ENCODE measurements around the gene SAXO2.
"Not testable (repeated sequence)": the region's sequence is repeated elsewhere in the genome, so short reads cannot be mapped to it uniquely, and the experiment has no call there.

The SAXO2 gene

DNA sequence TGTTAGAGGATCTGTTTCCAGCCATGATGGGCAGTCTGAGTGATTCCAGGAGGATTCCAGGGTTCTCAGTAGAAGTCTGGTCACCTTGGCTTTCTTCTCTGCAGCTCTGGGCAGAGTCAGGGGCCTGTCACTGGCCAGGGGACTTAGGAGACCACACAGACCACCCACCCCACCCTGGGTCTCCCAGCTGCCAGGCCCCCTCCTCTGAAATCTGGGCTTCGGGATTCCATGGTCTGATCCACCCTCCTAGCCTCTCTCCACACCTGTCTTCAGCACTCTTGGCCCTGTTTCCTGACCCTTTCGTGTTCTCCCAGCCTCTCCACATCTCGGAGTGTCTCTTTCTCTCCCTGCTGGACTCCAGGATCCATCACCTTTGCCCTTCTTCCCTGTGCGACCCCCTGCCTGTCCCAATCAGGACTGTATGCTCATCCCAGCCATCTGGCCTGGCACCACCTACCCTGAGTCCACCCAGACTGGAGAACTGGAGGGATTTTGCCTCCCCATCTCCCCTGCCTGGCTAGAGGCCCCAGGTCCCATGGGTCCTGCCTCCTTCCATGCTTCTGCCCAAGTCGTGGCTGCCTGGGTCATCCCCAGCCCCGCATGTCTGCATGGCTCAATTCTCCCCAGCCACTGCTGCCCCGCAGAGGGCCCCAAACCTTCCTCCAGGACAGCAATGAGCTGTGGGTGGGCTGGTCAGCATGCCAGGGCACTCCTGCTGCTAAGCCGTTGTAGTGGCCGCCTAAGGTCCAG lies 52.3 kb downstream of the SAXO2 start:
- no peak for DNase-seq

DNA sequence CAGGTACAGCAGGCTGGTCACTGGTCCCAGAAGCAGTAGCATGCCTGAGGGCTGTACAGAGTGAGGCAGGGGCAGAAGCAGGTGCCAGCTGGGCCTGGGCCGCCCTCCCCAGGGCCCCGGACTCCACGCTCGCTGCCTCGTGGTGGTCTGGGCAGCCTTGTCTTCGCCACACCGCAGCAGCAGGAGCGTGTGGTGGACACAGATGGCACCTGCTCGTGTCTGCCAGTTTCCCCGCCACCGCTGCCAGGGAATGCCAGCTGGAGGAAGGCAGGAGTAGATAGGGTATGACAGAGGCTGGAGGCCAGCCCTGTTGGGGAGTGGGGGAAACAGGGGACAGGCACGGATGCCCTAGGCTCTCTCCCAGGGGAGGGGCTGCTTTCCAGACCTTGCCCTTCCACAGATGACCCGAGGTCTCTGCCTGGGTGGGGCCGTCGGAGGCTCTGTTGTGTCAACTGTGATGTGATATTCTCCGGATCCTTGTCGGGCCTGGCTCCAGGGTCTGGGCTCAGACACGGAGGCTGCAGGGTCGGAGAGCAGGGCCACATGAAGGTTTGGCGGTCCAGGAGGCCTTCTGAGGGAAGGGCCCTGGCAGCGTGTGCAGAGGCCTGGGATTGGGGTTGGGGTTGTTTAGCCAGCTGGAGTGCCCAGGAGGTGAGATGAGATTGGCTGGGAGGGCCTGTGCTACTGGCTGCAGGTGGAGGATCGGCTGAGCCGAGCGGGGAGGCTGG lies 53.1 kb downstream of the SAXO2 start:
- DNase-seq: no peak

DNA sequence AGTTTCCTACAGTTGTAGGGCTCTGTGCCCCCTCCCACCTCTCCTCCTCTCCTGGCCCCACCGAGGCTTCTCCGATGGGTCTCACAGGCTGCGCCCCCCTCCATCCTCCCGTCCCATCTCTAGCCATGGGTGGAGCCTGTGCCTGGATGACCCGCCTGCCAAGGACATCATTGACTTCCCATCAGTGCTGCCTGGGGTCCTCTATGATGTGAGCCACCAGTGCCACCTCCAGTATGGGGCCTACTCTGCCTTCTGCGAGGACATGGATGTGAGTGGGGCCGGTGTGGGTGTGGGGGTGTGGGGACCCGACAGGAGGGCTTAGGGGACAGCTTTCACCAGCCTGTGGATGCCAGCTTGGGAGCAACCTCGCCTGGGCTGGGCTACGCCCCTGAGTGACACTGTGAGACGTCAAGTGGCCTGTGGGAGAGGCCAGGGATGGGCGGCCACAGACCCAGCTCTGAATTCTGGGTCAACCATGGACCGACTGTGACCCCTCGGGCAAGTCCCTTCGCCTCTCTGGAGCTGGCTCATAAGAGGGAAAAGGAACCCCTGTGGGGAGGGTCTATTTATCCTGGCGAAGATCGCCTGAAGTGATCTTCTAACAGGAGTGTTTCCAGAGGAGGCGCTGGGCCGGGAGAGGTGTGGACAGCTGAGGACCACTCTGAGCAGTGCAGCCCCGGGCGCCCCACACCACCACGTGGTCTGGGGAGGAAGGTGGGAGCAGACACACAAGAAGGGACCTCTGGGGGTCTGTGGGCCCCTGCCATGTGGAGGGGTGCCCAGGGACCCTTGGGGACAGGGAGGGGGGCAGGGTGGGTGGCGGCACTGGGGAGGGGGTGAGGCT lies 53.9 kb downstream of the SAXO2 start:
- not testable (repeated sequence) for DNase-seq

DNA sequence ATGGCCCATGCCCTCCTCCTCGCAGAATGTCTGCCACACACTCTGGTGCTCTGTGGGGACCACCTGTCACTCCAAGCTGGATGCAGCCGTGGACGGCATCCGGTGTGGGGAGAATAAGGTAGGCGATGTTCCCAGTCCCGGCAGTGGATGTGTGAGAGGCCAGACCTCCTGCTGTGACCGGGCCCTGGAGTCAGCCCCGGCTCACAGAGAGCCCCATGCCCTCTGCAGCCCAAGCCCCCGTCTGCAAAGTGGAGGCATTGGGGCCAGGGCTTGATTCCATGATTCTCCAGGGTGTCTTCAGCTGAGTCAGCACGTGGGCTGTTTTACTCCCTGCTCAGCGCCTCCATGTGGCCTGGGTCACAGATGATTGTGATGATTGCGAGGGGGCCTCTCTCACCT lies 54.5 kb downstream of the SAXO2 start:
- DNase-seq: no peak

DNA sequence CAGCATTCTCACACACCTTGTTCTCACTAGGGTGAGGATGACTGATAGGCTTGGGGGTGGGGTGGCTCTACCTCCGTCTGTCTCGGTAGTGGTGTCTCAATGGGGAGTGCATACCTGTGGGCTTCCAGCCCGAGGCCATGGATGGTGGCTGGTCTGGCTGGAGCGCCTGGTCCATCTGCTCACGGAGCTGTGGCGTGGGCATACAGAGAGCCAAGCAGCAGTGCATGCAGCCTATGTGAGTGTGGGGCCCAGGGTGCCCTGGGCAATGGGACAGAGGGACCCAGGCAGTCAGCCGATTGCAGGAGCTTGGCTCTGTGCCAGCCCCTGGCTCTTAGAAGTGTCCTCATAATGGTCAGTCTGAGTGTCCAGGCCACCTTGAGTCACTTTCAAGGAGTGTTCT lies 54.9 kb downstream of the SAXO2 start:
- not testable (repeated sequence) for DNase-seq

DNA sequence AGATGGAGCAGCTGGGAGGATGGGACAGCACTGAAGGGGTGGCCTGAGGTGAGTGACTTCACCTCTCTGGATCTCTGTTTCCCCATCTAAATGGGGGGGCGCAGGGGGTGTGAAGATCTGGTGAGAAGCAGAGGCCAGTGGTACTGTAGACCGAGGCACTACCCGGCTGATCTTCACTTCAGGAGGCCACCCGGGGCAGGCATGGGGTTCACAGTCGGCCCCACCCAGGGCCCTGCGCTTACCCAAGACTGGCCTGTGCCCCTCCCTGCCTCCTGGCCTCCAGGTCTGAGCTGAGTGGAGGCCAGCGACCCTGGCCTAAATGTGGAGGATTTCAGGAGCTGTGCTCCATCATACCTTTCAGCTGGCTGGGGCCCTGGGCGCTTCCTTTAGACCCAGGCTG lies 55.7 kb downstream of the SAXO2 start:
- DNase-seq: not testable (repeated sequence)

DNA sequence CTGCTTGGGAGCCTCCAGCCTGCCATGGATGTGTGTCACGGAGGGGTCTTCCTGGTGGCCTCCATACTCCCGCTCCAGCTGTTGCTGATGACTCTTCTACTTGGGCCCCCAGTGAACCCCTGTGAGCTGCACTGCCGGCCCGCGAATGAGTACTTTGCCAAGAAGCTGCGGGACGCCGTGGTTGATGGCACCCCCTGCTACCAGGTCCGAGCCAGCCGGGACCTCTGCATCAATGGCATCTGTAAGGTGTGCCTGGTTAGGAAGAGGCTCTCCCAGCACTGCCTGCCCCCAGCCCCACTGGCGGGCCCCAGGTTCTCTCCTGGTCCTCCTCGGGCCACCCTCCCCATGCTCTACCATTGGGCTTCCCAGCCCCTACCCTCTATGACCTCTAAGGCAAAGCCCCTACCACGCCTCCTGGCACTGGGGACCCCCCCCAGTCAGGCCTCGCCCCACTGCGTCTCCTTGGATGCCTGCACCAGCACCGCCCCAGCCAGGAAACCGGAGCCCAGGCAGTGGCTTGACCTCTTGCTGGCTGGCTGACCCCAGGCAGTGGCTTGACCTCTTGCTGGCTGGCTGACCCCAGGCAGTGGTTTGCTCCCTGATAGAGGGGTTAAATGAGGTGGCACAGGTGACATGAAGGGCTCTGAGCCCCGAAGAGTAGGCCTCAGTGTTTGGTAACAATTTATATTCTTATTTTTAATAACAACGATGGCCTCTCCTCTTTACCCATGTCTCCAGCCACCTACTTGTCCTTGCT lies 57.1 kb downstream of the SAXO2 start:
- not testable (repeated sequence) for DNase-seq

DNA sequence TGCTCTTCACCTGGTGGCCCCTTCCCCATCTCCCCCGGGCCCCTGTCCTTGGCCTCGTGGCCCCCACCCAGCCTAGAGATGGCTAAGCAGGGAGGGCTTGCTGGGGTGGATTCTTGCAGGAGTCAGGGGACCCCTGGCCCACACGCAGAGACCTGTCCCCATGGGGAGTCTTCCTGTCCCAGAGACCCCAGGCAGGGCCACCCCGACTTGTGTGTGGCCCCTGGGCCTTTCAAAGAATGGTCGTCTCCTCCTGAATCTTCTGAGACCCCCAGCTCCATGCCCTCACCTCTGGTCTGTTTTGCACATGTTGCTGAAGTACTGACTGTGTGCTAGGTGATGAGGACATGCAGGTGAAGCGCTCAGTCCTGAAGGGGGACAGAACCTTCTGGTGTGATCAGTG lies 58.2 kb downstream of the SAXO2 start:
- DNase-seq: not testable (repeated sequence)

DNA sequence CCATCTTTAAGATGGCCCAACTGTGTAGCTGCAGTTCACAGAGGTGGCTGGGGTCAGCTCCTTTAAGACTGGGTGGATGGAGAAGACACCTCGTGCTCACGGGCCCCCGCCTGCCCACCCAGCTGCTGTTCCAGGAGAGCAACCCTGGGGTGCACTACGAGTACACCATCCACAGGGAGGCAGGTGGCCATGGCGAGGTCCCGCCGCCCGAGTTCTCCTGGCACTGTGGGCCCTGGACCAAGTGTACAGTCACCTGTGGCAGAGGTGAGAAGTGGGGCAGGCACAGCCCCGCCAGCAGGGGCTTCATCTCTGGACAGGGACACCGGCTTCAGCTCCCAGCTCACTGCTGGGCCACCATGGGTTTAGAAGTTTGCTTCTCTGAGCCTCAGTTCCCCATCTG lies 59.9 kb downstream of the SAXO2 start:
- not testable (repeated sequence) for DNase-seq

DNA sequence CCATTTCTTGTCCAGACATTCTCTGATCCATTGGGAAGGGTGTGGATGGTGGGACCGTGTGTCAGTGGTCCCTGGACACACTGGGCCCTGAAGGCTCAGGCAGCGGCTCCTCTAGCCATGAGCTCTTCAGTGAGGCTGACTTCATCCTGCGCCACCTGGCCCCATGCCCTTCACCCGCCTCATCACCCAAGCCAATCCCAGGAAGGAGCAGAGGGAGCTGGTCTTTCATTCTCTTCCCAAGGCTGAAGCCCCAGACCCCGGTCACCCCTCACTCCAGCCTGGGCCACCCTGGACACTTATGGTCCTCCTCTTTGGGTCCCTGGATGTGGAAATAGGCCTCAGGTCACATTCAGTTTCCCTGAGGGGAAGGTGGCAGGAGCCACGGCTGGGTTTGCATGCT lies 62.2 kb downstream of the SAXO2 start:
- DNase-seq: not testable (repeated sequence)

DNA sequence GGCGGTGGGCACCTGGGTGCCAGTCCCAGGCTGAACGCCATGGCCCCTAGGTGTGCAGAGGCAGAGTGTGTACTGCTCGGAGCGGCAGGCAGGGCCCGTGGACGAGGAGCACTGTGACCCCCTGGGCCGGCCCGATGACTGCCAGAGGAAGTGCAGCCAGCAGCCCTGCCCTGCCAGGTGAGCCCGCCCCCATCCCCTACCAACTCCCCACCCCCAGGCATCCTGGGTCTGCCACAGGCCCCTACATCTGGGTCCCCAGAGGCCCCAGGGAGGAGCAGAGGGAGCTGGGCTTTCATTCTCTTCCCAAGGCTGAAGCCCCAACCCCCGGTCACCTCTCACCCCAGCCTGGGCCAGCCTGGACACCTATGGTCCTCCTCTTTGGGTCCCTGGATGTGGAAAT lies 63.0 kb downstream of the SAXO2 start:
- DNase-seq: not testable (repeated sequence)

DNA sequence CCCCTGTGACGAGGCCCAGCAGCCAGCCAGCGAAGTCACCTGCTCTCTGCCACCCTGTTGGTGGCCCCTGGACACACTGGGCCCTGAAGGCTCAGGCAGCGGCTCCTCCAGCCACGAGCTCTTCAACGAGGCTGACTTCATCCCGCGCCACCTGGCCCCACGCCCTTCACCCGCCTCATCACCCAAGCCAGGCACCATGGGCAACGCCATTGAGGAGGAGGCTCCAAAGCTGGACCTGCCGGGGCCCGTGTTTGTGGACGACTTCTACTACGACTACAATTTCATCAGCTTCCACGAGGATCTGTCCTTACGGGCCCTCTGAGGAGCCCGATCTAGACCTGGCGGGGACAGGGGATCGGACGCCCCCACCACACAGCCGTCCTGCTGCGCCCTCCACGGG lies 64.3 kb downstream of the SAXO2 start:
- not testable (repeated sequence) for DNase-seq

DNA sequence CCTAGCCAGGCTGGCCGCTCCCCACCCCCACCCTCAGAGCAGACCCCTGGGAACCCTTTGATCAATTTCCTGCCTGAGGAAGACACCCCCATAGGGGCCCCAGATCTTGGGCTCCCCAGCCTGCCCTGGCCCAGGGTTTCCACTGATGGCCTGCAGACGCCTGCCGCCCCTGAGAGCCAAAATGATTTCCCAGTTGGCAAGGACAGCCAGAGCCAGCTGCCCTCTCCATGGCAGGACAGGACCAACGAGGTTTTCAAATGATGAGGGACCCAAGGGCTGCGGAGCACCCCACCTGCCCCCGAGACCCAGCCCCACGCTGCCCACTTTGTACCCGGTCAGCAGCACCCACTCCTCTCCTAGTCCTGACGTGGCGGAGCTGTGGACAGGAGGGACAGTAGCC lies 64.8 kb downstream of the SAXO2 start:
- not testable (repeated sequence) for DNase-seq

DNA sequence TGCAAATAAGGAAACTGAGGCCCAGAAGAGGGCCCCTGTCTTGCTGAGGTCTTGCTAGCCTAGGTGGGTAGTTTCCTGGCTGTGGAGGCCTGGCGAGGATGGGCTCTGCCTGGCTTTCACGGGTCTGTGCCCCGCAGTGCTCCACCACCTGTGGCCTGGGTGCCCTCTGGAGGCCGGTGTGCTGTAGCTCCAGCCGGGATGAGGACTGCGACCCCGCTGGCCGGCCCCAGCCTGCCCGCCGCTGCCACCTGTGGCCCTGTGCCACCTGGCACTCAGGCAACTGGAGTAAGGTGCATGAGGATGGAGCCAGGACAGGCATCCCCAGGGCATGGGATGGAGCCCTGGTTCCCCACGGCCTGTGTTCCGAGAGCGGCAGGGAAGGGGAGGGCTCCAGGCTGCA lies 66.4 kb downstream of the SAXO2 start:
- DNase-seq: not testable (repeated sequence)

DNA sequence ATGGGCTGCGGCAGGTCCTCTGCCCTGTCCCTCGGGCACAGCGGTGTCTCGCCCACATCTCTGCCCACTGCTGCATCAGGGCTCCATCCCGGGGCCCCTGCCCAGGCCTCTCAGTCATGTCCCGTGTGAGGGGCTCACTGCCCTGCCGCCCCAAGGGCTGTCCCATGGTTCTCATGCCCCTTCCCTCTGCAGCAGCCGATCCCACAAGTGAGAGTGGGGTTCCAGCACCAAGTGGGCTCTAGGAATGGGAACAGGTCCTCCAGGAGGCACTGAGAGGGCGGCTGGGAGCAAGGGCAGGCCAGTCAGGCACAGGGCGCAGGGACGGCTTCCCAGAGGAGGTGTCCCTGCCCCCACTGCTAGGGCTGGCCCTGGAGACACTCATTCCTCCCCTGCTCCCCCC lies 68.3 kb downstream of the SAXO2 start:
- not testable (repeated sequence) for DNase-seq

DNA sequence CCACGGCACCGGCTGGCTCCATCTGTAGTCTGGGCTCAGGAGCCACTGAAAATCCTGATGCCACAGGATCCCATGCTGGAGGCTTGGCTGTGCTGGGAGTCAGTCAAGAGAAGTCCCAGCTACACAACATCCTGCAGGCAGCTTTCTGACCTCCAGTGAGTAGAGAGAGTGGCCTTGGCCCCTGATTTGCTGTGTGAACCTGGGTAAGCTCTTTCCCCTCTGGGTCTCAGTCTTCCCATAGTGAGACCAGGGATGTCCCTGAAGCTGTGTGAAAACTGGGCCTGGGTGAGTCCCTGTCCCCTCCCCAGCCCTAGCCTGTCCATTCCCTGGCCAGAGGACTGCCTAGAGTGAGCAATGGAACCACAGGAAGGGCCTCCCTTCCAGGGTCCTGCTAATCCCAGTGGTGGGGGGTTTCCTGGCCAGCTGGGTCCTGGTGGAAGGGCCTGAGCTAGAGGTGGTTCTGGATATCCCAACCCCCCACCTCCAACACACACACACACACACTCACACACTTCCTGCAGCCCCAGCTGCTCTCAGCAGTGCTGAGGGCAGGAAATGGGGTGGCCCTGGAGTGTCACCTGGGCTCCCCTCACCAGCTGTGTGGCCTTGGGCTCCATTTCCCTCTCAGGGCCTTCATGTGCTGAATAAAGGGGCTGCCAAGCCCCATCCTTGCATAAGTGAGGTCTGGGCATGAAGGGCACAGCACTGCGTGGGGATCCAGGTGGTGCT lies 69.1 kb downstream of the SAXO2 start:
- not testable (repeated sequence) for DNase-seq

DNA sequence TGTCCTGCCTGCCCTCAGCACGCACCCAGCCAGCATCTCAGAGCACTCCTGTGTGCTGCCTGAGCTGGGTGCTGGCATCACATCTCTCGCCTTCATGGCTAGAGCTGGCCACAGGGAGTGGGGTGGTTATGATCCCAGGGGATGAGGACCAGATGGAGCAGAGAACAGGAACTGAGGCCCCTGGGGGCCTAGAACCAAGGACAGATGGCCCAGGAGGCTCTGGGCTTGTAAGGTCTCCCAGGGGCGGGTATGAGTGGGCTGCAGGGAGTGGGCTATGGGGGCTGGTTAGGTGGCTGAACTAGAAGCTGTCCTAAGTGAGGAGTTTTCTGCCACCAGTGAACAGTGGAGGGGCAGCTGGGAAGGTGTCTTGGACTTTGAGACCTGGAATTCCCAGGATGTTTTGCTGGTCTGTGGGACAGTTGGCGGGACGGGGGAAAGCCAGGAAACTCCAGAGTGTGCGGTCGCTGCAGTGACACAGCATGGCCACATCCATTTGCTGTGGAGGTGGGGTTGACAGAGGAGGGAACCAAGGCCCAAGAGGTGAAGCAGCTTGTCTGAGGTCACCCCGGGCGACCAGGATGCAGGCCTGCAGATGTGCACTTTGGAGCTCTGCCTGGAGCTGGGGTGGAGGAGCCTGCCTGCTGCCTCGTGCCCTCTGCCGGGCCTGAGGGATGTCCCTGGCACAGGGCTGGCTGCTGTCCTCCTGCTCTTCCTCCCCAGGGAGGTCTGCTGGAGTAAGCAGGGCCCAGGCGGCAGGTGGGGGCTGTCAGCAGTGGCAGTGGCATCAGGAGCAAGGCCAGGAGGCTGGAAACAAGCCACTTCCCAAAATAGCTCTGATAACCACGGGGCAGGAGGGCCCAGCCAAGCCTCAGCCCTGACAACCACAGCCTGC lies 70.3 kb downstream of the SAXO2 start:
- DNase-seq: not testable (repeated sequence)

DNA sequence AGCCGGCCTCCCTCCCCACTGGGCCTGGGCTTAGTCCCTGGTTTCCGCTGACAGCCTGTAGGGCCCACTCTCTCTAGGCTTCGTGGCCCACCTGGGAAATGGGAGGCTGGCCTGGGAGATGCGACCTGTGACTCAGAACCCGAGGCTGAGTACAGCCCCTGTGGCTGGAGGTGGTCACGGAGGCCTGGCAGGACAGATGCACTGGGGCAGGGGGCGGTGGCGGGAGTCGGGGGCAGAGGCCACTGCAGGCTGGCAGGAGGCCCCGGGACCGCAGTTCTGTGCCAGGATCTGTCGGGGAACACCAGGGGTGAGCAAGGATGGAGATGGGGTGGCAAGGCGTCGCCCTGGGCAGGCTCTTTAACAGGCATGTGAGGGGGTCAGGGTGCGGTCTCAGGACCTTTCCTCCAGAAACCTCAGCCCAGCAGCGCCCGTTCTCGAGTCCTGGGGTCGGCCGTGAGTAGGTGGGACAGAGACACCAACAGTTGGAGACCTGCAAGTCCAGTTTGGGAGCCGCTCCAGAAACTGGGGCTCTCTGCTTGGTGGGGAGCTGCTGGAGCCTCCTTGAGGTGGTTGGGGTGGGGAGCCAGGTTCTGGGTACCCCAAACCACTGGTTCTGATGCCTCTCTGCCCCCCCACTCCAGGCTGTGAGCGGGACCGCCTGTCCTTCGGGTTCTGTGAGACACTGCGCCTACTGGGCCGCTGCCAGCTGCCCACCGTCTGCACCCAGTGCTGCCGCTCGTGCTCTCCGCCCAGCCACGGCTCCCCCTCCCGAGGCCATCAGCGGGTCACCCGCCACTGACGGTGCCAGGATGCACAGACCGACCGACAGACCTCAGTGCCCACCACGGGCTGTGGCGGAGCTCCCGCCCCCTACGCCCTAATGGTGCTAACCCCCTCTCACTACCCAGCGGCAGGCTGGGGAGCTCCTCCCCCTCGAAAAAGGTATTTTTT lies 71.3 kb downstream of the SAXO2 start:
- DNase-seq: not testable (repeated sequence)

Measured in NCI-H146 (cell line).